Karpas-422 (cell line): Measurements from ENCODE around the gene GSTP1. TPM values are rescaled to one million over a fixed set of nuclear protein-coding genes. Genes with fewer than 3 reads are reported as not detected.

Source experiments
- DNase-seq: peaks from one replicate; pipeline ENCODE4 v3.0.0-alpha.2; 2015
- H2AFZ ChIP-seq: fragments of 200-600 bp; sonication (generic); 2 replicates; pipeline ENCODE4 v1.6.1; 2014; ENCODE audit warnings: antibody characterized with exemption, low read length, mixed read lengths
- H3K27ac ChIP-seq: fragments of 200-600 bp; sonication (generic); 2 replicates; pipeline ENCODE4 v1.5.1; 2014; ENCODE audit warnings: mild to moderate bottlenecking, low read length, moderate library complexity
- H3K27me3 ChIP-seq: fragments of 200-600 bp; sonication (generic); 2 replicates; pipeline ENCODE4 v1.6.1; 2014; ENCODE audit warnings: low read length, mixed read lengths
- H3K36me3 ChIP-seq: fragments of 200-600 bp; sonication (generic); 2 replicates; pipeline ENCODE4 v1.6.1; 2014; ENCODE audit warnings: low read length, mixed read lengths; ENCODE audit not compliant: insufficient read depth
- H3K4me1 ChIP-seq: fragments of 200-600 bp; sonication (generic); 2 replicates; pipeline ENCODE4 v1.6.1; 2014; ENCODE audit warnings: mild to moderate bottlenecking, low read length, mixed read lengths
- H3K4me2 ChIP-seq: fragments of 200-600 bp; sonication (generic); 2 replicates; pipeline ENCODE4 v1.6.1; 2014; ENCODE audit warnings: low read length, low read depth, mild to moderate bottlenecking; ENCODE audit not compliant: poor library complexity, severe bottlenecking
- H3K4me3 ChIP-seq: fragments of 200-600 bp; sonication (generic); 2 replicates; pipeline ENCODE4 v1.5.1; 2014; ENCODE audit warnings: mild to moderate bottlenecking, antibody characterized with exemption, low read length, mixed read lengths
- H3K79me2 ChIP-seq: fragments of 200-600 bp; sonication (generic); 2 replicates; pipeline ENCODE4 v1.6.1; 2014; ENCODE audit warnings: mild to moderate bottlenecking, low read length, mixed read lengths
- H3K9ac ChIP-seq: fragments of 200-600 bp; sonication (generic); 2 replicates; pipeline ENCODE4 v1.6.0; 2014; ENCODE audit warnings: low read length
- H3K9me2 ChIP-seq: fragments of 200-600 bp; sonication (generic), shearing (Covaris generic); replicated peaks from 2 replicates; pipeline ENCODE4 v1.6.0; 2014; ENCODE audit warnings: mild to moderate bottlenecking, low read length, moderate library complexity; ENCODE audit not compliant: insufficient read depth
- H3K9me3 ChIP-seq: fragments of 300-700, 200-600 bp; sonication (generic); 2 replicates; pipeline ENCODE4 v1.6.1; 2014; ENCODE audit warnings: low read length, mixed read lengths
- H4K20me1 ChIP-seq: fragments of 200-600 bp; sonication (generic); 2 replicates; pipeline ENCODE4 v1.6.1; 2014; ENCODE audit warnings: mild to moderate bottlenecking, antibody characterized with exemption, low read length, low read depth; ENCODE audit not compliant: insufficient read depth
- total RNA-seq: library from RNA; depleted of rRNA; stranded (reverse); fragments of >200 nt; shearing (Covaris generic); gene quantifications from 2 replicates; pipeline ENCODE4 v1.2.3, GENCODE V29; 2014; ENCODE audit warnings: low replicate concordance

GSTP1 gene
- total RNA-seq, 1 experiment from 2014 or later = 1,085 TPM

GRCh38 chr11:67604815-67605214, 21.2 kb downstream of the GSTP1 start:
- peaks cover 18% of the 10 kb centered on the region for H3K79me2 ChIP-seq
- peaks cover 46% of the 10 kb centered on the region for H3K4me1 ChIP-seq
- DNase-seq = no peak
- no peaks in the 10 kb centered on the region for H3K27me3 ChIP-seq
- no peak overlapping the region for H3K4me2 ChIP-seq
- H4K20me1 ChIP-seq = peaks cover 3% of the 10 kb centered on the region; the same call in 1 of the 2 replicates
- H3K9me3 ChIP-seq = no peaks in the 10 kb centered on the region
- no peak overlapping the region for H3K27ac ChIP-seq
- no peaks in the 10 kb centered on the region; the same call in 1 of the 2 replicates for H3K36me3 ChIP-seq
- no peak overlapping the region for H3K9ac ChIP-seq
- H3K9me2 ChIP-seq = no peaks in the 10 kb centered on the region
- no peak overlapping the region for H3K4me3 ChIP-seq
- no peak overlapping the region for H2AFZ ChIP-seq

- H3K4me2 ChIP-seq = peak overlapping the region; percentile 91
- H3K36me3 ChIP-seq = no peaks in the 10 kb centered on the region; the same call in 1 of the 2 replicates
- DNase-seq = no peak
- no peak overlapping the region for H3K27ac ChIP-seq
- H3K4me3 ChIP-seq = no peak overlapping the region
- H3K4me1 ChIP-seq = peaks cover 40% of the 10 kb centered on the region
- H3K9ac ChIP-seq = 0 out of 2 replicates have a peak overlapping the region, but pooled peaks have one; percentile 61
- peaks cover 3% of the 10 kb centered on the region; the same call in 1 of the 2 replicates for H4K20me1 ChIP-seq
- no peaks in the 10 kb centered on the region for H3K27me3 ChIP-seq
- H3K9me2 ChIP-seq = no peaks in the 10 kb centered on the region
- H3K9me3 ChIP-seq = no peaks in the 10 kb centered on the region
- H3K79me2 ChIP-seq = peaks cover 18% of the 10 kb centered on the region
- no peak overlapping the region for H2AFZ ChIP-seq
Observed at GRCh38 chr11:67605231-67606011, 21.8 kb downstream of the GSTP1 start.

GRCh38 chr11:67606093-67606491, 22.5 kb downstream of the GSTP1 start:
- H3K4me3 ChIP-seq = peak overlapping the region; percentile 90
- H3K9ac ChIP-seq = peak overlapping the region; percentile 61
- peaks cover 33% of the 10 kb centered on the region for H3K4me1 ChIP-seq
- no peaks in the 10 kb centered on the region; the same call in 1 of the 2 replicates for H3K36me3 ChIP-seq
- no peaks in the 10 kb centered on the region for H3K9me2 ChIP-seq
- H3K9me3 ChIP-seq = no peaks in the 10 kb centered on the region
- peak overlapping the region; percentile 74; the same call in 1 of the 2 replicates for H2AFZ ChIP-seq
- no peak for DNase-seq
- peaks cover 3% of the 10 kb centered on the region; the same call in 1 of the 2 replicates for H4K20me1 ChIP-seq
- H3K4me2 ChIP-seq = peak overlapping the region; percentile 91
- no peak overlapping the region for H3K27ac ChIP-seq
- no peaks in the 10 kb centered on the region for H3K27me3 ChIP-seq
- peaks cover 18% of the 10 kb centered on the region for H3K79me2 ChIP-seq

- Histone ChIP-seq H3K9ac (peak within 1 kb of the TSS; percentile 93), H3K4me2 (peak within 1 kb of the TSS; percentile 91), H4K20me1 (peaks cover 3% of the 10 kb centered on the region; the same call in 1 of the 2 replicates), H3K9me2 (no peaks in the 10 kb centered on the region), H3K36me3 (no peaks in the 10 kb centered on the region; the same call in 1 of the 2 replicates), H3K27ac (no peak within 1 kb of the TSS; the same call in 1 of the 2 replicates), H3K9me3 (no peaks in the 10 kb centered on the region), H3K27me3 (no peaks in the 10 kb centered on the region), H3K4me3 (peak within 1 kb of the TSS; percentile 90), H3K4me1 (peaks cover 27% of the 10 kb centered on the region), H3K79me2 (peaks cover 18% of the 10 kb centered on the region), H2AFZ (peak within 1 kb of the TSS; percentile 74; the same call in 1 of the 2 replicates)
- peak; percentile 99 for DNase-seq
Observed at GRCh38 chr11:67606492-67607295, 23.1 kb downstream of the GSTP1 start, which contains the start of gene NDUFV1. TSS of gene NDUFV1 (plus strand) at chr11:67606936. CDS start at chr11:67607005, 69 bp downstream.

GRCh38 chr11:67607507-67607906, 23.9 kb downstream of the GSTP1 start:
- no peak for DNase-seq
- H3K9me2 ChIP-seq = no peaks in the 10 kb centered on the region
- no peak overlapping the region for H2AFZ ChIP-seq
- H3K79me2 ChIP-seq = peaks cover 18% of the 10 kb centered on the region
- no peaks in the 10 kb centered on the region for H3K27me3 ChIP-seq
- no peaks in the 10 kb centered on the region for H3K9me3 ChIP-seq
- H3K9ac ChIP-seq = peak overlapping the region; percentile 93
- peak overlapping the region; percentile 90 for H3K4me3 ChIP-seq
- no peaks in the 10 kb centered on the region; the same call in 1 of the 2 replicates for H3K36me3 ChIP-seq
- peaks cover 3% of the 10 kb centered on the region; the same call in 1 of the 2 replicates for H4K20me1 ChIP-seq
- H3K4me1 ChIP-seq = peaks cover 25% of the 10 kb centered on the region
- H3K4me2 ChIP-seq = peak overlapping the region; percentile 91
- H3K27ac ChIP-seq = no peak overlapping the region; the same call in 1 of the 2 replicates

GRCh38 chr11:67608486-67608885, 24.9 kb downstream of the GSTP1 start:
- Histone ChIP-seq H3K79me2 (peaks cover 18% of the 10 kb centered on the region), H3K9ac (no peak overlapping the region), H3K4me2 (peak overlapping the region; percentile 91), H4K20me1 (peaks cover 3% of the 10 kb centered on the region; the same call in 1 of the 2 replicates), H3K4me3 (peak overlapping the region; percentile 90; the same call in 1 of the 2 replicates), H3K36me3 (no peaks in the 10 kb centered on the region; the same call in 1 of the 2 replicates), H3K4me1 (peaks cover 30% of the 10 kb centered on the region), H3K9me3 (no peaks in the 10 kb centered on the region), H3K9me2 (no peaks in the 10 kb centered on the region), H3K27me3 (no peaks in the 10 kb centered on the region), H2AFZ (no peak overlapping the region), H3K27ac (no peak overlapping the region)
- DNase-seq = no peak

- H3K27me3 ChIP-seq = no peaks in the 10 kb centered on the region
- no peaks in the 10 kb centered on the region for H3K9me2 ChIP-seq
- H3K27ac ChIP-seq = no peak overlapping the region
- H2AFZ ChIP-seq = no peak overlapping the region
- no peaks in the 10 kb centered on the region for H3K9me3 ChIP-seq
- DNase-seq = no peak
- no peak overlapping the region for H3K4me3 ChIP-seq
- no peak overlapping the region for H3K9ac ChIP-seq
- H3K36me3 ChIP-seq = no peaks in the 10 kb centered on the region; the same call in 1 of the 2 replicates
- peaks cover 3% of the 10 kb centered on the region; the same call in 1 of the 2 replicates for H4K20me1 ChIP-seq
- H3K4me1 ChIP-seq = peaks cover 36% of the 10 kb centered on the region
- peaks cover 18% of the 10 kb centered on the region for H3K79me2 ChIP-seq
- H3K4me2 ChIP-seq = no peak overlapping the region
Observed at GRCh38 chr11:67609316-67609715, 25.7 kb downstream of the GSTP1 start.
